HFF-Myc (cell line): Measurements from ENCODE around the gene CTSW.
A peak's percentile ranks its signal among the peaks of the same experiment; 100 is the strongest.

ENCODE experiments used
- DNase-seq: peaks from one replicate; pipeline ENCODE4 v3.0.0-alpha.2; 2011; ENCODE audit warnings: low read depth; ENCODE audit errors: extremely low read depth
- H3K4me3 ChIP-seq: replicated peaks from 2 replicates; pipeline ENCODE4 v1.5.1; 2011; ENCODE audit warnings: low read depth, mild to moderate bottlenecking, control low read depth, low read length
- TF ChIP-seq, protein P1 (sequence below): IDR thresholded peaks from 2 replicates; pipeline ENCODE4 v1.5.1; 2012; ENCODE audit warnings: mild to moderate bottlenecking, low read depth, low read length, control low read depth; ENCODE audit errors: missing control alignments

The CTSW gene

DNA sequence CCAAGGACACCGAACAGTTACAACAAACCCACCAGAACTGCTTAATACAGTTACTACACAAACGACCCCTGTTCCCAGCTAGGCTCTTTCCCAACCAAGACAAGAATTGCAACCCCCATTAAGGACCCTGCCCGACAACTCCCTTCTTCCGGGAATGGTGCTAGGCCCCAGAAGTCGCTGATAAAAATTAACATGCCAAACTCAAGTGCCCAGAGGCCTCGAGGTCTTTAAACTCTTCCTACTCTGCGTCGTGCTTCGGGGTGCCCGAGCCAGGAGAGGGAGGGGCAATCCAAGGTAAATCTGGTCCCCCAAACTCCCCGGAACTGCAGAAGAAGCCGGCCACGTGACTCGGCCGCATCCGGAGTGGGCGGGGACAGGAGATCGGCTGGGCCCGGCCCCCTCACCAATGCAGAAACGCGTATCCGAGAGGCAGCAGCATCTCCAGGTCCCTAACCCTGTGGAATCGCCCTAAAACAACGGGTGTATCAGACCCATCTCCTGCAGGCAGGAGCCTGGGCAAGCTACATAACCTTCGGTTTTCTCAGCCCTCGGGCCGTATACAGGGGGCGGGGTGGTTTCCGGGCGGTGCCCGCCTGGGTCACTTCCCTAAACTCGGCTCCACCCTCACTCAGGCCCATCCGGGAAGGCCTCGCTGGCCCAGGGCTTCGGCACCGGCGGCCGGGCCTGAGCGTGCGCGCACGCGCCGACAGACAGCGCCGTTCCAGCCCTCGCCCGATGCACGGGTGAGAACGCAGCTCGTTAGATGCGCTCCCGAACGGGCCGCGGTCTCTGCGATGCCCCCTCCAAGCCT lies 22.7 kb upstream of the CTSW start:
- TF ChIP-seq, protein P1, sequence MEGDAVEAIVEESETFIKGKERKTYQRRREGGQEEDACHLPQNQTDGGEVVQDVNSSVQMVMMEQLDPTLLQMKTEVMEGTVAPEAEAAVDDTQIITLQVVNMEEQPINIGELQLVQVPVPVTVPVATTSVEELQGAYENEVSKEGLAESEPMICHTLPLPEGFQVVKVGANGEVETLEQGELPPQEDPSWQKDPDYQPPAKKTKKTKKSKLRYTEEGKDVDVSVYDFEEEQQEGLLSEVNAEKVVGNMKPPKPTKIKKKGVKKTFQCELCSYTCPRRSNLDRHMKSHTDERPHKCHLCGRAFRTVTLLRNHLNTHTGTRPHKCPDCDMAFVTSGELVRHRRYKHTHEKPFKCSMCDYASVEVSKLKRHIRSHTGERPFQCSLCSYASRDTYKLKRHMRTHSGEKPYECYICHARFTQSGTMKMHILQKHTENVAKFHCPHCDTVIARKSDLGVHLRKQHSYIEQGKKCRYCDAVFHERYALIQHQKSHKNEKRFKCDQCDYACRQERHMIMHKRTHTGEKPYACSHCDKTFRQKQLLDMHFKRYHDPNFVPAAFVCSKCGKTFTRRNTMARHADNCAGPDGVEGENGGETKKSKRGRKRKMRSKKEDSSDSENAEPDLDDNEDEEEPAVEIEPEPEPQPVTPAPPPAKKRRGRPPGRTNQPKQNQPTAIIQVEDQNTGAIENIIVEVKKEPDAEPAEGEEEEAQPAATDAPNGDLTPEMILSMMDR = no peak
- DNase-seq = no peak
- peak overlapping the region; percentile 80 for H3K4me3 ChIP-seq

- H3K4me3 ChIP-seq = peak overlapping the region; percentile 80
- no peak for DNase-seq
- TF ChIP-seq, protein P1 = no peak
These were observed 22.2 kb upstream of the CTSW start for GRCh38 chr11:65857500-65857852.

DNA sequence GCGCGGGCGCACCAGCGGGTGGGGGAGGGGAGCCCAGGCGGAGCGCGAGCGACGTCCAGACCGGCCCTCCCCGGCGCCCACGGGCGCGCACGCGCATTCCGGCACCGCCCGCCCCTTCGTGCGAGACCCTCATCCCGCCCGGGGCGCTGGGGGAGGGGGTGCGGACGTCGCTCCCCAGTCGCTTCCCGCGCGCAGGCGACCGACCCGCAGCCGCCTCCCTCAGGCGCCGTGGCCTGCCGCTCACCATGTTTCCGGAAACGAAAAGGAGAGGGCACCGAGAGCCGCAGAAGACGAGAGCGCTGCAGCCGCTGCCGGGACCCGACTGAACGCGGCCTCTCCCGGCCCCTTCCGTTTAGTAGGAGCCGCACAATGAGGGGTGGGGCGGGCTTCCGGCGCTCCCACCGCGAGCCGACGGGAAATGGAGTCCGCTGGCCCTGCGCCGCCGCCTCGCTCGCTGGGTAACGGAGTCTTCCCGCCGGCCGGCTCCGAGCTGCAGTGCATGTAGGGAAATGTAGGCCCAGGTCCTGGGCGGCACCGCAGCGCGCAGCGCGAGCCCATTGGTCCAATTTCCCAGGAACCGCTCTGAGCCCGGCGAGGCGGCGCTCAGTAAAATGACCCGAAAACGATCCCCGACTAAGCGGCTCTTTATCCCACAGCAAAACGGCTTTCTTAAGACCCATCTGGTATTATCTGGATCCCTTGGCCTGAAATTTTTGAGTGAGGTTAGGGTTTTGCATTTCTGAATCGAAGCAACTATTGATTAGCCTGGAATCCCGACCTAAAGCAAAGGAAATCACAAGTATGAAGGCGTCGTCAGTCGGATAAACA lies 21.6 kb upstream of the CTSW start, which contains the start of gene CFL1:
CFL1 (minus strand) TSS at position 328 of the 828 bp plus-strand sequence; CDS start at position 247, 81 bp downstream.
- TF ChIP-seq, protein P1 = no peak
- peak within 1 kb of the TSS; percentile 80 for H3K4me3 ChIP-seq
- peak; percentile 88 for DNase-seq

DNA sequence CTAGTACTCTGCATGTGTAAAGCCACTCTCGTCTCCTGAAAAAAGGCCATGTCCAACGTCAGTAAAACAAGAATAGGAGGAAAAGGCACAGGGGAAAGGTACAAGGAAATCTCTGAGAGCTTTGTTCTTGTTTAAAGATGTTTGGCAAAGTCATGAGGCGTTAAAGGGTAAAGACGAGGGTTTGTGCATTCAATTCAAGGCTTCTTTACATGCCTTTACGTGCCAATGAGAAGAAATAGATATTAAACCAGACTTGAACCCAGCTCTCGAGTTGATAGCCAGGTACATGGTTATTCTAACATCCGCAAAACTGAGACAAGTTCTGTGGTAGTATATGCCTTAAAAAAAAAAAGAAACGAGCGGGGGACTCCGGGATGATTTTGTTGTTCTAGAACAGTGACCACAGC lies 21.0 kb upstream of the CTSW start:
- TF ChIP-seq, protein P1 = no peak
- no peak for DNase-seq
- H3K4me3 ChIP-seq = peak overlapping the region; percentile 80

GRCh38 chr11:65859095-65859811 lies 20.4 kb upstream of the CTSW start:
- TF ChIP-seq, protein P1 = peak; percentile 13
- DNase-seq = peak; percentile 92
- H3K4me3 ChIP-seq = peak overlapping the region; percentile 80

GRCh38 chr11:65859812-65860277 lies 19.8 kb upstream of the CTSW start:
- peak overlapping the region; percentile 80 for H3K4me3 ChIP-seq
- TF ChIP-seq, protein P1 = no peak
- DNase-seq = no peak
